ENCODE results near the gene ROBO1.
"Not testable (repeated sequence)": the region's sequence is repeated elsewhere in the genome, so short reads cannot be mapped to it uniquely, and the experiment has no call there.

The ROBO1 gene

DNA sequence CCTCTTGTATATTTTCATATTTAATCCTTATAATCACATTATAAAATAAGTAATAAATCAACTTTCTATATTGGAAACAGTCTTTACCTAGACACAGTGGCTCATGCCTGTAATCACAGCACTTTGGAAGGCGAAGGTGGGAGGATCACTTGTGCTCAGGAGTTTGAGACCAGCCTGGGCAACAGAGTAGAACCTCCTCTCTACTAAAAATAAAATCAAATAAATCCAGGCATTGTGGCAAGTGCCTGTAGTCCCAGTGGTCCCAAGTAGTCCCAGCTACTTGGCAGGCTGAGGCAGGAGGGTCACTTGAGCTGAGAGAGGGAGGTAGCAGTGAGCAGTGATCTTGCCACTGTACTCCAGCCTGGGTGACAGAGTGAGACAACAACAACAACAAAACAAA, 975.1 kb downstream of the ROBO1 start:
- no peak for DNase-seq (ENCODE audit: low read depth)

DNA sequence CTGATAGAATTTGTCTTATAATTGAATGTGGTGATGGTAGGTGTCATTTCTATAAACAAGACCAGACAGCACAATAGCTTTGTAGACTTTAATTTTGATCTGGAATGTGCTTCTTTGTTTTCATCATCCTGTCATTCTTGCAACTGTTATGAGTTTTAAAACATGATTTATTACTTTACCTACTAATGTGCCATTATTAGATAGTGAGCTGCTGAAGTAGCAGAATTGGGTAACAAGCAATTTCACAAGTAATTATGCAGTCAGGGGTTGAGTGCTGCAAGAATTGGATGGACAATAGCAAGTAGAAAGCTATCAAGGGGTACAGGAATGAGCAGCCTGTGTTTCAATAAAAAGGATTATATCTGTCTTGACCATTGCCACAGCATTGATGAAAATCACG, 975.6 kb downstream of the ROBO1 start:
- DNase-seq (ENCODE audit: low read depth), result no peak

DNA sequence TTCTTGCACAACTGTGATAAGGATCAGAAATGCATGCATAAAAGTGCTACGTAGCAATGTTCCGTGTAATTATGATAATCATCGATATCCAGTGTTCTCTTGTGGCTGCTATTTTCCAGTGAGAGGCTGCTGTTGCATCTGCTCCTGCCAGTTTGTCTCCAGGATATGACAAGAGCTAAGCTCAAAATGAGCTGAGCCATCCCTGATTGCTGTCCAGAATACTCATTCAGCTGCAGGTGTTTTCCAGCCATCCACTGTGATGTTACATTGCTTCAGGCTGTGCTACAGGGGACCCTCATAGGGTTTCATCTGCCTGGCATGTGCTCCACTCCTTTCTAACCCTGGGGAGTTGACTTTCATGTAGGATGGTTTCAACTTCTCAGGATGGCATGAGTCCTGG, 976.0 kb downstream of the ROBO1 start:
- DNase-seq (ENCODE audit: low read depth), result no peak

DNA sequence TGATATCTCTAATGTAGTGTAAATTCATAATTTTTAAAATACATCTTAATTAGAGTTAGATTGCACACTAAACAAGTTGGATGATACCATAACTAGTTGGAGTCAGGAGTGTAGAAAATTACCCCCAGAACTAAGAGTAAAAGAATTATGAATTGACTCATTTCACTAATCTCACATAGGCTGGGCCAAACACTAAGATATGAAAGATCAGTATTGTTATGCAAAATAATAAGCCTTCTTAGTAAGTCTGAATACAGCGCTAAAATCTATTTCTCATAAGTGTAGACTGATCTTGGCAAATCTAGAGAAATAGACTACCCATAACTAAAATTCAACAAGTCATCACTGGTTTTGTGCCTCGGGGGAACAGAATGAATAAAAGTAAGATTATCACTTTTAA, 979.0 kb downstream of the ROBO1 start:
- DNase-seq (ENCODE audit: low read depth), result no peak

DNA sequence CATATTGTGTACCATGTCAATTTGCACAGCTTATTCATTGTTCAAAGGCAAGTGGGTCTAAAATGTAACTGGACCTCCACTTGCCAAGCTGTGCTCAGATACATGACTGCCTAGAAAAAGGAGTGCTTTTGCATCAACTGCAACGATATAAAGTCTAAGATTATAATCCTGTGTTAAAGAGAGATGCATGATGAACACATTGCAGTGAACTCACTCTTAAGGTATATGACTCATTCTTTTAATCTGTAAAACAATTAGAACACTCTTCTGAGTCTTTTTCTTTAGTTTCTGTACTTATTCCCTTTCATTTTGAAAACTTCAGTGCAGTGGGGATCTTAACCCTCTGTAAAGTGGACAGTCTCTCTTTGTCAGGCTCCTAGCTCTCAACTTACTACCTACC, 982.8 kb downstream of the ROBO1 start:
- no peak for DNase-seq (ENCODE audit: low read depth)

DNA sequence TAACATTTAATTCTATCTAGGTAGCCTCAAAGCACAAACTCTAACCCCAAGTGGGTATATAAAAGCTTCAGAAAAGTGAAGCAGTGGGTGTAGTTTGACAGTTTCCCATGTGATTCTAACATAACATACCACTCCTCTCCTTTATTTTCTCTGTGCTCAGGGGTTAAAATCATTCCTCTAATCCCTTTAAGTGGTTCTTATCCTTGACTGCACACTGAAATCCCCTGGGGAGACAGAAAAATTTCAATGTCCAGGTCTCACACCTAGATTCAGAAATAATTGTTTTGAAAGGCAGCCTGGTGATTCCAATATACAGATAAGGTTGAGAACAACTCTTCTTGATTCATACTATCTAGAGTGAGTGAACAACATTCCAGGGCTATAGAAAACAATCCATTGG, 986.4 kb downstream of the ROBO1 start:
- DNase-seq (ENCODE audit: low read depth), result no peak

DNA sequence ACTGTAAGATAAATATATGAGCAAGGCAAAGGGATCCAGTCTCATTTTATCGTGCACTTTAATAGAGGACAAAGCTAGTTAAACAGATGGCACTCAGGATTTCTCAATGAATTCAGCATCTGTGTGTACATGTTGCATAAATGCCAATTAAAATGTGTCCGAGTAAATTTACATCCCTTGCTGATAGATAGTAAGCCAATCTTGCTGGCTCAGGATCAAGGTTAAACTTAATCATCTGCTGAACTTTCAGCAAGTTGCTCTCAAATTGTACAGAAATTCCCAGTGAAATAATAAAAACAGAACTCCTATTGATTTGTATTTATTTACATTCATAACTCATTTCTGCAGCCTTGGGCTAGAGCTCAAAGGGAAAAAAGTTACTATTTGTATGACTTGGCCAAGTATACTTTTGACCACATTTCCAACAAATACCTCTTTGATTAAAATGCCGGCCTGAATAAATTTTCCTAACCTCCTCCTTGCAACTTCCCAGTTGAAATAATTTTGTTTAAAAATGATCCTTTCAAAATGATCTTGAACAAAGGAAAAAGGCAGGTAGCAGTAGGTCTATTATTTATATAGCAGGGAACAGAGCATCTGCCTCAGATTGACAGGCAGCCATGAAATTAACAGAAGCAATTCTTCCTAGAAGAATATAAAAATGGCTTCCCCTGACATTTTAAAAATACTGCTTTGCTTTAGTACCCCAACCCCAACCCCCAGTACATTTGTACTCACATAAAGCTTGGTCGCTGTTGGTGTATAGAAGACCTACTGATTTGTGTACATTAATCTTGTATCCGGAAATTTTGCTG, 1001.9 kb downstream of the ROBO1 start:
- DNase-seq (ENCODE audit: low read depth), result no peak

DNA sequence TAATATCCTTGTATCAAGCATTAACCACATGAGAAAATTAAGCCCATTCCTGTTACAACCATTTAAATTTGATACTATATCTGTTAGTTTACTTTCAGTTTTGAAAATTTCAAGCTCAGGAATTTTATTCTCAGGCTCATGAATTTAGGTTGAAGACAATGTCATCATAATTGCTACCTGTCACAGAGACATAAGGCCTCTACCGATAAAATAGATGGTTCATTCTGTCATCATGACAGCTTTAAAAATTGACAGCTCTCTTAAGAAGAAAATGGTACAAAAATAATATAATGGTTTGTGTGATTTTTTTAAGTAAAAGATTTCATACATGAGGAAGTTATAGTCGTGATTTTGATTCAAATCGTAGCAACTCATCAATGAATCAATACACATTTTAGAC, 1003.2 kb downstream of the ROBO1 start:
- DNase-seq (ENCODE audit: low read depth), result no peak

DNA sequence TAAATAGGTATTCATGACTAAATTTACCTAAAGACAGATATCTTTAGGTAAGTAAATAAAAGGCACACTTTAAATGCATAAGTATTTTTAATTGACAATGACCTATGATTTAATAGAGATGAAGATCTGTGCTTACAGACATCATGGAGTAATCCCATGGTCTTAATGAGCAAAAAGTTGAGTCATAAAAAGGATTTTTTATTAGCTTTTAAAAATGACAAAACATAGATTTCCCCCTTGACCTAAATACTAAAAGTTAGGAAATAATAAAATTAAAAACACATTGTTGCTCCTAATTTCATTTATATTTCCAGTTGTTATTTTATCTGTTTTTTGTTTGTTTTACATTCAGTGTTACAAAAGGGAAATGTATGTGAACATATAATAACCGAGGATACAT, 1005.7 kb downstream of the ROBO1 start:
- DNase-seq (ENCODE audit: low read depth), result no peak

DNA sequence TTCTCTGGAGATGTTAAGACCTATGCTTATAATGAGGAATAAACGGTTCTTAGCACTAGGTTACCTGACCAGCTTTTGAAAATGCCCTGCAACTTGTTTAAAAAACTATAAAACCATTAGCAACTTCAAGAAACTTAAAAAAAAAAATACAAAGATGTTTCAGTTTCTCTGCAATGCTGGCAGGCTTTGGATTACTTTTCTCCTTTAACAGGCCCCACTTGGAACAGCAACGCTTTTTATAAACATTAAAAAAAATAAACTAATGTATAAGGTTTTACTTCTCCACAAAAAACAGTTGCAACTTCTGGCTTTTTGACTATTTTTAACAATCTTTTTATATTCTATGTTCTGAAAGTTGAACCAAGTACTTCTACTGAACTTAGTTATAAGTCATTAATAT, 1006.7 kb downstream of the ROBO1 start:
- DNase-seq (ENCODE audit: low read depth), result no peak

DNA sequence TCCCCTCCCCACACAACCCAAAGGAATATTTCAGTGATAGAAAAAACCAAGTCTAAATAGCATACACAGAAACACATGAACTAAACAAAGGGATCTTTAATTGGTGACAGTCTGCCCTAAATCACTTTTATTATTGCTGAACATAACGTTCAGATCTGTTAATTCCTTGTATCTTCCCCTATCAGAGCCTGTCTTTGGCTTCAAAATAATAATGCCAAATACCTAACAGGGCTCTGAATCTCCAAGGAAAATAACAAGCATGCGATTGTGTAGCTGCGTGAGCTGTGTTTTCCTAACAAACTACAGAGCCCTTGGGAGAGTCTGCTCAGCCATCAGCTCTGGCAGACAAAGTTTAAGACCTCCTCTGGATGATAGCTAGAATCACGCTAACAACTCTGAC, 1010.1 kb downstream of the ROBO1 start:
- no peak for DNase-seq (ENCODE audit: low read depth)

DNA sequence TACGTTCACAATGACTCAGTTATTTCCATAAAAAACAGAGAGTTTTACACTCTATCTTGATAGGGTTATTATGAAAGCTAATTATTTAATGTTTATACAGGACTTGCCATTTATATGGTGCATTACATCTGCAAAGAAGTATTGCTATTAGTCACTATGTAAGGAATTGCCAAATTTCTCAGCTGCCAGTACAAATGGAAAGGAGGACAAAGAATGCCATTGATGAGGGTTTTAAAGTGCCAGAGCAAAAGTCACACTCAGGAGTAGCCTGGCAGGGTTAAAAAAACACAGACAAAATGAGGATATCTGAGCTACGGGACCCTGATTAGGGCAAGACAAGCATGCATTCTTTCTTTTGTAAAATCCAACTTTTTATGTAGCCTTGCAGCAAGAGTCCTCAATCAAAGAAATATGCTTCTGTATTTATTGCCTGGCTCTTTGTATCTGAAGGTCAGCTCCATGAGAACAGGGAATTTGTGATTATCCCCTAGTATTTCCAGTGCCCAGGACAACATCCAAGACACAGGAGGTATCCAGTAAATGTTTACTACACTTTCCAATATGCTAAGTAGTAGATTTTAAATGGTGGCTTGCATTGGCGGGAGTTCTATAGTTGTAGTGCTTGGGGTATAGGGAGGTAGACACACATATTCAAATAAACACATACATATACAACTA, 1013.6 kb downstream of the ROBO1 start:
- DNase-seq (ENCODE audit: low read depth), result no peak

DNA sequence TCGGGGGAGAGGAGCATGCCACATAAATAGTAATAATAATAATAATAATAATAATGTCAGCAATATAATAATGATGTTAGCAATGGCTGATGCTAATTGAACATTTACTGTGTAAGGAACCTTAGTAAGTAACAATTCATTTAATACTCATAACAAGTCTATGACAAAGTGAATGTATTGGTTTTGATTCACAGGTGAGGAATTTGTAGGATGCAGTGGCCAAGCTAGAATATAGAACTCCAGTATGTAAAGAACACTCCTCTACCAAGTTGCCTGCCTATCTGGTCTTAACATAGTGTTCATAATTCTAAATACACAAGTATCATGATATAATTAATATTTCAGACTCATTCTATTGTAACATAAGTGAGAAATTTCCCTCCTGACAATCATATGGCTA, 1016.5 kb downstream of the ROBO1 start:
- no peak for DNase-seq (ENCODE audit: low read depth)

DNA sequence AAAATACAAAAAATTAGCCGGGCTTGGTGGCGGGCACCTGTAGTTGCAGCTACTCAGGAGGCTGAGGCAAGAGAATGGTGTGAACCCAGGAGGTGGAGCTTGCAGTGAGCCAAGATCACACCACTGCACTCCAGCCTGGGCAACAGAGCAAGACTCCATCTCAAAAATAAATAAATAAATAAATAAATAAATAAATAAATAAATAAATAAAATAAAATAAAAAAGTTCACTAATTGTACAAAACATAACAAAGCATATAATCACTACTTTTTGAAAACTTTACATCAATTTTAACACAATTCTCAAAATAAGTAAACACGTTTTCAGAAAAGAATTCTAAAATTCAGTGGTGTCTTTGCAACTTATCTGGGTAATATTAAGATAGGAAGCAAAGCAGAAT, 1017.5 kb downstream of the ROBO1 start:
- DNase-seq (ENCODE audit: low read depth), result not testable (repeated sequence)

DNA sequence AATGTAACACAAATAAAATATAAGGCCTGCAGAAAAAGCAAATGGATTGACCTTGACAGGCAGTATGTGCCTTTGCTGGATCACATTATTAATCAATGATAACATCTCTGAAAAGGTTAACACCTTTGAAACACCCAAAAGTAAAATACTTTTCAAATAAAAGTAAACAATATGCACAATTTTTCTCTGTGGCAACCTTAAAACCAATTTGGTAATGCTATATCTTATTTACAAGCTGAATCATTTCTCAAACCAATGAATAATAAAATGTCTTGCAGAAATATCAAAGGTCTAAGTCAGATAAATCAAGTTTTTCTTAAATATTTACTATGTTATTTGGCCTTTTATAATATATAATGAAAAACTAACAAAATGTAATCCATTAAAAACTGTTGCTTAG, 1018.7 kb downstream of the ROBO1 start:
- no peak for DNase-seq (ENCODE audit: low read depth)

DNA sequence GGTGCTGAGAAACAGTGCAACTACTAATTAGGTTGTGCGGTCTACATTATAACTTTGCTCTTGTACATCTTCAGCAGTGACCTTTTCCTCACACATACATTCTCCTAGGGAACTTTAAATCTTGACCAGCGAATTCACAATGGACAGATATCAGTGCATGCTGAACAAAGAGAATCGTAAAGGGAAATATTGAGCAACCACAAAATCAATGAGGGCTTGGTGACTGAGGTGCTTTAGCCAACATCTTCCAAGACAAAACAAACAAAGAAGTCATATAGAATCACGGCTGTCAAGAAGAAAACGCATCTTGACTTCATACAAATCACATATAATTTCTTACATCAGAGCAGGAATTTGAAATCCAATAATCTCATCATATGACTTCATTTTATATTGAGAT, 1022.0 kb downstream of the ROBO1 start:
- no peak for DNase-seq (ENCODE audit: low read depth)

DNA sequence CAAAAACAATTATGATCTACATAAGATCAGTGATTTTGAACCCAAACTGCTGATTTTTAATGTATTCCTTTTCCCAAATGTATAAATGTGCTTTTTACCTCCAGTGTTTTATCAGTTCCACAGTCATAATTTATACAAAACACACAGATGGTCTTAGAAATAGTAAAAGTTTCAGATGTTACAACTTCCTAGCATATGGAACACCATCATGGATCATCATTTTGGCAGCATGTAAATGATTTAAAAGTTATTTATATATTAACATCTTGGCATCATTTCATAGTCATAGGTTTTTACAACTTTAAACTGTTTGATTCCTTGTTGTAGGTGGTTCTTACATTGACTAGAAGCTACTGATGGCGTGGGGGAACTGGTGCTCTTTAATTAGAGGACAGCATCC, 1025.3 kb downstream of the ROBO1 start:
- no peak for DNase-seq (ENCODE audit: low read depth)

DNA sequence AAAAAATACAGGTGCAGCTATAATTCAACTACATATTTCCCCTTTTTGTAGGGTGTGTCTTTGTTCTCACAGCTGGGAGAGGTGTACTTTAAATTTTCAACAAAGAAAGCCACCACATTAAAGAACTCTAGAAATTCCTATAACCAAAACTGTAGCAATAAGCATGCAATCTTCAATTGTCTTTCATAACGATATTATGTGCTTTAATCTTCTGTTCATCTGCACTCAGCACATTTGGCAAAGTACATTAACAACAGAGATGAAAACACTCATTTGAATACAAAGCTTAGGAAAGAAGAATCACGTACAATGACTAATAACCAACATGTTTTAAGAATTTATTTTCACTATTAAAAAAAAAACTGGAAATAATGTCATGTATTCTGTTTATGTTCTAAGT, 1025.8 kb downstream of the ROBO1 start:
- DNase-seq (ENCODE audit: low read depth), result no peak

DNA sequence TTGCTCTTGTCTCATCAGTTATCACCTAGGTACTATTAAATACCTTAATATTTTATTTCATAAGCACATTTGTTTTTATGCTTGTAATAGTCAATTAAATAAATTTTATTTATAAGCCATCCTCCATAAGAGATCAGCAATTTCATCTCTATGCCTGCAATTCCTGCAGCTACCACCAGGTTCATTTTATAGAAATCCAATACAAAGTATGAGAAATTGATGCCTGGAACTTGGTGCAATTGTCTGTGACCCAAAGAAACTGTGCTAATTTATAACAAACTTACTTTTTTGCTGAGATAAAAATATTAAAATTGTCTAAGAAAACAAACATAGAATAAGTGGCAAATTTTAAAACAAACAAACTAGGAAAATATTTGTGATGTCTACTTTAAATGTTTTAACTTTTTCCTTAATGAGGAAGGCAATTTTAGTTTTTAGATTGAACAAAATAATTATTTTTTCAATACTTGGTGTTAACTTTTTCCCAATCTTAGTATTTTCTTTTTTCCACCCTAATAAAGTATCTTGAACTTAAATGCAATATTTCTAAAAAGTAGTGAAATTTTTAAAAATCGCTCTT, 1026.6 kb downstream of the ROBO1 start:
- no peak for DNase-seq (ENCODE audit: low read depth)

DNA sequence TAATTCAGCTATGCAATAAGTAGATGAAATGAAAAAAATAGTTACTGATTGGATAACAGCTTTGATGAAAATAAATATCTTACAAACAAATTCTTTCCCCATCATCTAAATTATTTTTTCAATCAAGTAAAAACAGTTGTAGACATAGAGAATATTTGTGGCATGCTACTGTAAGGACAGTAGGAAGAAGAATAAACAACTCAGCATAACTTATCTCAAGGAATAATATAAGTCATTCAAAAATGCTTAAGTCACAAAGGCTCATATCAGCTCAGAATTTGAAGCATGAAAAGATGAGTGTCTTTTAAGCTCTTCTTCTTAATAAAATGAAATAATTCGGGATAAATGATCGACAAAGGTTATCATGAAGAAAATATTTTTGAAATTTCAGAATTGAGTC, 1029.0 kb downstream of the ROBO1 start:
- no peak for DNase-seq (ENCODE audit: low read depth)

DNA sequence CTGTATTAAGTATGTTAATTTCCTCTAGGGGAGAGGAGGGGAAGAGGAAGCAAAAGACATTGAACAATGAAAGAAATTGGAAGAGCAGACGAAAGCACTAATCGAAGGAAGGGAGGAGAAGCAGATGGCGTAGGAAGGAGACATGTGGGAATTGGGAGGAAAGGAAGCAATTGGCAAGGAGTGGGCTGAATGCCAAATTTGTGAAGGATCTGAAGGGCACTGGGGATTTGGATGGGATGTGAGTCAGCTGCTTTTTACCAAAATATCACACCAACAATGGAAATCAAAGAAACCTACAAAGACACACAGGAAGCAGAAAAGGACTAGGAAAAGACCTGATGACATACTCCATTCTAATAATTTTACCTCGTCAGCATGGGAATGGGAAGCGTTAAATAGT, 1029.8 kb downstream of the ROBO1 start:
- no peak for DNase-seq (ENCODE audit: low read depth)

DNA sequence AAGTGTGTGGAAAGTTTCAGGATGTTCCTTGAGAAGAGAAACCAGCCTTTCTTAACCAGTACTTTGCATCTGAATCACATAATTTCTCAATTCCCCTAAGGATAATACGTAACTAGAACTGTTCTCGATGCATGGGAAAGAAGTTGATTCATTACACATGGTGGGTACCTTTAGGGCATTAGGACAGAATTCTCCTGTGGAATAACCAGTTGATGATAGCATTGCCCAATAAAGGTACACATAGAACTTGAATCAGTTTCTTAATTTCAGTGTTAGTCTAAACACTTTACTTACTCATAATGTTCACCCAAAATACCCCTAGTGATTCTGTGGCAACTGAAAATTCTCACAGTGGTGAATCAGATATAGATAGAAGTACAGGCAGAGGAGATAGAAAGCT, 1030.9 kb downstream of the ROBO1 start:
- DNase-seq (ENCODE audit: low read depth), result no peak

DNA sequence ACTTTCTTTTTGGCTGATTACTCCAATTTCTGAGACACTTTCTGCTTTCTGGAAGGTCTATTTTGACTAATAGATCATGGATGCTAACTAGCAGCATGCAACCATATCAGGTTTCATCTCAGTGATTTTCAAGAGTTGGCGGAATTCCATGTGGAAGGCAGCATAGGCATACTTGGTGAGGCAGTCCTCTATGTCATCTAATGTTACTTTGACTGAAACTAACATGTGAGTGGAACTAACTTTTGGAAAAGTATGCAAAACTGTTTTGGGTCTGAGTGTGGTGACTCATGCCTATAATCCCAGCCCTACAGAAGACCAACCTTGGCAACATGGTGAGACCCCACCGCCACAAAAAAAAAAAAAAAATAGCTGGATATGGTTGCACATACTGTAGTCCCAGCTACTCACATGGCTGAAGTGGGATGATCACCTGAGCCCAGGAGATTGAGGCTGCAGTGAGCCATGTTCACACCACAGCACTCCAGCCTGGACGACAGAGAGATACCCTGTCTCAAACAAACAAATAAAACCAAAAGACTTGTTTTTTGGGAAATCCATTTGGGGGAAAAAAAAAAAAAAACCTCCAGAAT, 1033.7 kb downstream of the ROBO1 start:
- DNase-seq (ENCODE audit: low read depth), result no peak

All from stimulated activated CD8-positive, alpha-beta memory T cell treated with anti-CD3 and anti-CD28 coated beads, Interleukin-4, amount 100 ng/mL, for 24 hours (primary cell).